Astrocyte (in vitro differentiated cells and primary cell): ENCODE measurements around the gene CTNNA3. TPM values are rescaled to one million over a fixed set of nuclear protein-coding genes. Genes with fewer than 3 reads are reported as not detected.

ENCODE experiments used
- DNase-seq: peaks from one replicate; pipeline ENCODE4 v3.0.0-alpha.2; 2010; ENCODE audit warnings: low read depth
- FAIRE-seq: peaks from 2 replicates; lab custom pipeline; 2011; peaks lifted over from hg19 to GRCh38; lab: Jason Lieb, UNC
- H2AFZ ChIP-seq: 2 replicates; pipeline ENCODE4 v1.6.0; 2012; ENCODE audit warnings: low read depth, low read length, inconsistent platforms
- H3K27ac ChIP-seq: 2 replicates; pipeline ENCODE4 v1.5.1; 2011; ENCODE audit warnings: low read depth, low read length, inconsistent platforms
- H3K27me3 ChIP-seq: 2 replicates; pipeline ENCODE4 v1.6.0; 2011; ENCODE audit warnings: low read length, inconsistent platforms; ENCODE audit not compliant: insufficient read depth
- H3K36me3 ChIP-seq: 2 replicates; pipeline ENCODE4 v1.5.1; 2011; ENCODE audit warnings: low read length, inconsistent platforms; ENCODE audit not compliant: insufficient read depth
- H3K4me1 ChIP-seq: 2 replicates; pipeline ENCODE4 v1.5.1; 2011; ENCODE audit warnings: low read length, inconsistent platforms; ENCODE audit not compliant: insufficient read depth
- H3K4me2 ChIP-seq: 2 replicates; pipeline ENCODE4 v1.6.0; 2012; ENCODE audit warnings: low read length, inconsistent platforms
- H3K4me3 ChIP-seq: 2 replicates; pipeline ENCODE4 v1.5.1; 2011; ENCODE audit warnings: low read depth, mild to moderate bottlenecking, low read length, inconsistent platforms; ENCODE audit not compliant: insufficient read depth
- H3K79me2 ChIP-seq: 2 replicates; pipeline ENCODE4 v1.6.0; 2012; ENCODE audit warnings: mild to moderate bottlenecking, low read length, inconsistent platforms; ENCODE audit not compliant: insufficient read depth
- H3K9ac ChIP-seq: 2 replicates; pipeline ENCODE4 v1.6.0; 2012; ENCODE audit warnings: mild to moderate bottlenecking, low read length, inconsistent platforms
- H3K9me3 ChIP-seq: 2 replicates; pipeline ENCODE4 v1.5.1; 2012; ENCODE audit warnings: low read depth, mild to moderate bottlenecking, low read length, inconsistent platforms; ENCODE audit not compliant: insufficient read depth
- H4K20me1 ChIP-seq: 2 replicates; pipeline ENCODE4 v1.6.0; 2012; ENCODE audit warnings: low read length, inconsistent platforms; ENCODE audit not compliant: insufficient read depth
- H3K27ac Mint-ChIP-seq: one replicate; pipeline ENCODE4 v1.8.0; 2021; ENCODE audit warnings: mild to moderate bottlenecking, mixed read lengths; ENCODE audit not compliant: unreplicated experiment
- H3K27me3 Mint-ChIP-seq: one replicate; pipeline ENCODE4 v1.8.0; 2021; ENCODE audit warnings: low read depth, mixed read lengths; ENCODE audit not compliant: unreplicated experiment
- H3K36me3 Mint-ChIP-seq: one replicate; pipeline ENCODE4 v1.8.0; 2021; ENCODE audit warnings: low read depth, mixed read lengths; ENCODE audit not compliant: unreplicated experiment
- H3K4me1 Mint-ChIP-seq: one replicate; pipeline ENCODE4 v1.8.0; 2021; ENCODE audit warnings: low read depth, mixed read lengths; ENCODE audit not compliant: unreplicated experiment
- H3K4me3 Mint-ChIP-seq: one replicate; pipeline ENCODE4 v1.8.0; 2021; ENCODE audit warnings: mild to moderate bottlenecking, moderate library complexity, mixed read lengths; ENCODE audit not compliant: unreplicated experiment
- H3K9me3 Mint-ChIP-seq: one replicate; pipeline ENCODE4 v1.8.0; 2021; ENCODE audit warnings: mild to moderate bottlenecking, mixed read lengths; ENCODE audit not compliant: unreplicated experiment
- CTCF ChIP-seq: IDR thresholded peaks from 2 replicates; pipeline ENCODE4 v1.5.1; 2011; ENCODE audit warnings: low read depth, mild to moderate bottlenecking, inconsistent platforms, low read length, moderate library complexity; ENCODE audit not compliant: insufficient read depth
- EZH2 ChIP-seq: IDR thresholded peaks from 2 replicates; pipeline ENCODE4 v1.6.1; 2012; ENCODE audit warnings: mild to moderate bottlenecking, low read length, inconsistent platforms; ENCODE audit not compliant: insufficient read depth
- total RNA-seq: library from RNA; stranded (reverse); gene quantifications from 2 replicates; pipeline ENCODE4 v1.2.1, GENCODE V29; 2021

CTNNA3 gene
- total RNA-seq, 1 donor from 2014 or later: 0.73 TPM

GRCh38 chr10:65911151-65911835 is 1784.7 kb downstream of the CTNNA3 start:
- H3K27ac ChIP-seq: no peak overlapping the region
- no peak for FAIRE-seq
- H3K9me3 ChIP-seq: no peaks in the 10 kb centered on the region
- no peaks in the 10 kb centered on the region for H3K36me3 ChIP-seq
- no peak overlapping the region for H3K27ac Mint-ChIP-seq
- no peak overlapping the region for H3K9ac ChIP-seq
- H3K27me3 Mint-ChIP-seq: no peaks in the 10 kb centered on the region
- H3K4me3 Mint-ChIP-seq: no peak overlapping the region
- H4K20me1 ChIP-seq: no peaks in the 10 kb centered on the region
- no peak for TF ChIP-seq CTCF
- TF ChIP-seq EZH2: no peak
- no peaks in the 10 kb centered on the region for H3K27me3 ChIP-seq
- H3K9me3 Mint-ChIP-seq: no peaks in the 10 kb centered on the region
- no peaks in the 10 kb centered on the region for H3K4me1 ChIP-seq
- no peaks in the 10 kb centered on the region for H3K79me2 ChIP-seq
- DNase-seq: no peak
- no peak overlapping the region for H2AFZ ChIP-seq
- H3K4me2 ChIP-seq: no peak overlapping the region
- no peaks in the 10 kb centered on the region for H3K36me3 Mint-ChIP-seq
- no peaks in the 10 kb centered on the region for H3K4me1 Mint-ChIP-seq
- H3K4me3 ChIP-seq: no peak overlapping the region

- H3K27ac Mint-ChIP-seq: no peak overlapping the region
- Histone ChIP-seq H4K20me1 (no peaks in the 10 kb centered on the region), H3K4me1 (no peaks in the 10 kb centered on the region), H3K27me3 (no peaks in the 10 kb centered on the region), H3K36me3 (no peaks in the 10 kb centered on the region), H3K4me3 (no peak overlapping the region), H3K79me2 (no peaks in the 10 kb centered on the region), H3K4me2 (no peak overlapping the region), H3K9me3 (no peaks in the 10 kb centered on the region), H3K27ac (no peak overlapping the region), H3K9ac (no peak overlapping the region), H2AFZ (no peak overlapping the region)
- H3K9me3 Mint-ChIP-seq: no peaks in the 10 kb centered on the region
- no peak for FAIRE-seq
- H3K4me3 Mint-ChIP-seq: no peak overlapping the region
- H3K36me3 Mint-ChIP-seq: no peaks in the 10 kb centered on the region
- TF ChIP-seq EZH2 (no peak), CTCF (no peak)
- no peaks in the 10 kb centered on the region for H3K27me3 Mint-ChIP-seq
- DNase-seq: no peak
- H3K4me1 Mint-ChIP-seq: no peaks in the 10 kb centered on the region
Measured at GRCh38 chr10:65910209-65910608, 1785.8 kb downstream of the CTNNA3 start.

GRCh38 chr10:65907199-65907712 is 1788.7 kb downstream of the CTNNA3 start:
- Mint-ChIP-seq H3K27ac (no peak overlapping the region), H3K4me3 (no peak overlapping the region), H3K4me1 (no peaks in the 10 kb centered on the region), H3K9me3 (no peaks in the 10 kb centered on the region), H3K27me3 (no peaks in the 10 kb centered on the region), H3K36me3 (no peaks in the 10 kb centered on the region)
- Histone ChIP-seq H3K27ac (no peak overlapping the region), H3K9ac (no peak overlapping the region), H3K4me3 (no peak overlapping the region), H3K79me2 (no peaks in the 10 kb centered on the region), H3K4me1 (no peaks in the 10 kb centered on the region), H3K9me3 (no peaks in the 10 kb centered on the region), H3K27me3 (no peaks in the 10 kb centered on the region), H3K36me3 (no peaks in the 10 kb centered on the region), H4K20me1 (no peaks in the 10 kb centered on the region), H2AFZ (no peak overlapping the region), H3K4me2 (no peak overlapping the region)
- TF ChIP-seq CTCF (no peak), EZH2 (no peak)
- DNase-seq (no peak), FAIRE-seq (no peak)
